IPS-NIHi7 (cell line): ENCODE measurements around the gene UBE2D1.
A peak's percentile ranks its signal among the peaks of the same experiment; 100 is the strongest.

Experiments
- DNase-seq: peaks from one replicate; pipeline ENCODE4 v3.0.0; 2012; ENCODE audit warnings: mixed read lengths; ENCODE audit errors: extremely low spot score

The UBE2D1 gene

DNA sequence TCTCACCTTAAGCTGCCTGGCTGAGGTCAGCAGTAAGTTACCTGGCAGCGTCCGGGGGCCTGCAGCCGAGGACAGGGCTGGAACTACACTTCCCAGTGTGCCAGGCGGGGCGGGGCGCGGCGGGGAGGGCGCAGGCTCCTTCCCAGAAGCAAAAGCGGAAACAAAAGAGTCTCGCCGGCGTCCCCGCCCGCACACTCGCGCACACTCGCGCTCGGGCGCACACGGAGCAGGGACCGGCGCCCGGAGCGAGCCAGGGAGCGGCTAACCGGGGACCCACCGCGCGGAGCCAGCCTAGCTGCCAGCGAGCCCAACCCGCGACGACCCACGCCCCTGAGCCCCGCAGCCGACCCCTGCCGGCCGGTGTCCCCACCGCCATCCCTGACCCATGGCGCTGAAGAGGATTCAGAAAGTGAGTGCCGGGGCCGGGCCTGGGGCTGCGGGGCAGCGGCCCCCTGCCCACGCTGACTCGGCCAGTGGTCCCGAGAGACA is at the start of gene UBE2D1:
UBE2D1 (plus strand) TSS at position 190 of the 489 bp plus-strand sequence; CDS start at position 386, 196 bp downstream.
- peak; percentile 88 for DNase-seq

DNA sequence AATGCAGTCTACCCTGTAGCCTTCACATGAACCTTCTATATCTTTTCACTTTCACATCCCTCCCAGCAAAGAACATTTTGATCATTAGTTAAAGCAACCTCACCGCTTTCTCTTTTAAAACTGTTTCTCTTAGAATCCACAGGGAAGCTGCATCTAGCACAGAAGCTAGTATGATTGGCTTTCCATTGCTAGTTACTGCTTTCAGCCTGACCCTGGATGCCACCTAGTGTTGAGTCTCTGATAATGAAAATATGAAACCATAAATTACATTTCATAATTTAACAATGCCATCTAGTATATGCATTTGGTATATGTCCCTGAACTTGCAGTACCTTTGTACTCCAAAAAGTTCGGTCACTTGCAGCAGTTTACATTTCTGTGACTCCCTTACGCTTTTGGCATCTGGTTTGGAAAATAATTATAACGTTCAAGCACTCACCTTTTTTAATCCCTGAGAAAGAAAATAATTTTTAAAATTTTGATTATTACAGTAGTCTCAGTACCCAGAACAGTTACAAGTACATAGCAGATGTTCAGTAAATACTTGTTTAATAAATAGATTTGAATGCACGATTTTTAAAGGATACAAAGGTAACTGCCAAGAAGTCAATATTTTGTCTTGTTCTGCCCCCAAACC is 43.1 kb upstream of the UBE2D1 start:
- DNase-seq = peak; percentile 19

DNA sequence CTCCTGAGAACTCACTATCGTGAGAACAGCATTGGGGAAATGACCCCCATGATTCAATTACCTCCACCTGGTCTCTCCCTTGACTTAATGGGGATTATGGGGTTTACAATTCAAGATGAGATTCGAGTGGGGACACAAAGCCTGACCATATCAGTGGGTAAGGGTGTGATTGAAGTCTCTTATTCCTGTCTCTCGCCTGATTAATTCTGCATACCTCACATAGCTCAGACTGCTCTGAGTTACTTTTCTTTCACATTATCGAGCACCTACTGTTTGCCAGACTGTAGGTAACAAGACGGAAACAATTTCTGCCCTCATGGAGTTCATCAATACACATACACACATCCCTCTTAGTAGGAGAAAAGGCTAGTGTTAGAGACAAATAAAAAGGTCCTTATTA is 40.8 kb upstream of the UBE2D1 start:
- DNase-seq = no peak

DNA sequence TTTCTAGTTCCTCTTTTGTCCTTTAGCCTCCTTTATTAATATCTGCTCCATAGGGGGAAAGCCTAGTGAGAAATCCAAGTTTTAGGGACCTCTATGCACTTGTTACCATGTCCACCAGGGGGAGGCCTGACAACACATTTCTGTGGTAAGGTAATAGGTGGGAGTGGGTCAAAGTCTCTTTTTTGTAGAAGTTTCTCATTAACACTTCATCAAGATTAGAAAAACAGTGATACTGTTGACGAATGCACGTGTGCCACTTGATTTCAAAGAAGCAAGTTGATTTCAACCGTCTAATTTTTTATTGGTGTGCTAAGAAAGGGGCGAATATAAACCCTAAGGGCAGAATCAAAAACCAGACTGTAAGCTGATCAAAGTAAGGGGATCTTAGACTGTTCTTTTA is 35.2 kb upstream of the UBE2D1 start:
- DNase-seq = peak; percentile 75

DNA sequence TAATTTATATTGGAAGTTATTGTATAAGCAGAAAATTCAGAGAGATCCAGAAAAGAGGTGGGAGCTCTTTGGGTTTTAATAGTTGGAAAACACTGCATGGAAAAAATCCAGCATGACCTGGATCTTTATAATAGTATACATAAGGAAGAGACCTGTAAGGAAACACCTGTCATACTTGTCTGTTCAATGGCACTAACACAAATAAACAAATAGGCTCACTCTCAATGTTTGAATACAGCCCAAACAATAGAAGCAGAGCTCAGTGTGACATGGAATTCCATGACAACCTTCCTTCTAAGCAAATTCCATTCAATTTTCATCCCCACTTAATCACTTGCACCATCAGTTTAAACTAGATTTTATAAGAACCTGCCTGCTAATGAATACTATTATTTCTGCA is 34.1 kb upstream of the UBE2D1 start:
- no peak for DNase-seq

DNA sequence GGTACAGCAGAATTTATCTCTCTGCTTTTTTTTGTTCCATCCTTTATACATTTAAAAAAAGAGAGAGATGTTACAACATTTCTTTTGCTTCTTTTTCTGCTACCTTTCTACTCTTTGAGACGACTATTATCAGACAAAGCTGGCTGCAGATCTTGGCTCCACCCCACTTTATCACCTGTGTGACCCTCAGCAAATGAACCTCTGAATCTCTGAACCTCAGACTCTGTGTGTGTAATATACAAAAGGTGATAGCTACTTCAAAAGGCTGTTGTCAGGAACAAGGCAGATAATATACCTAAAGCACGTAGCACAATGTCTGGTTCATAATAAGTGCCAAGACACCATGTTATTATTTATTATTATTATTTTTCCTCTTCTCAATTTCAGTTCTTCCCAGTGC is 32.6 kb upstream of the UBE2D1 start:
- DNase-seq = no peak

DNA sequence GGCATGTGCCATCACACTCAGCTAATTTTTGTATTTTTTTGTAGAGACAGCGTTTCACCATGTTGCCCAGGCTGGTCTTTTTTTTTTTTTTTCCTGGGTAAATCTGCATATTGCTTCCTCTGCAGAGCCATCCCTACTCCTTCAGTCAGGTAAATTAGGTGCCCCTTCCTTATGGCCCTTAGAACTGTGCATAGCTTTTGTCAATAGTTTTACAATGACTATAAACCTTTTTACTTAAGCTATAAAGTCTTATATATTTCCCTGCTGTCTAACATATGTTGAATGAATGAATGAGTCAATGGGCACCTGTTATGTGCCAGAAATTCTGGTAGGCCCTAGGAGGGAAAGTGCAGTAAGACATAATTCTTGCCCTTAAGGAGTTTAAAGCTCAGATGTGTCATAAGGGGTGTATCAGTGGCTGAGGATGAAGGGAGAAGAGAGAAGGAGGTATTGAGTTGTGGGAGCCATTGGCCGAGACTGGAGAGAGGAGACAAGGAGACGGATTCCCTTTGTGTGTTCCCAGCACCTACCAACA is 30.6 kb upstream of the UBE2D1 start:
- no peak for DNase-seq

DNA sequence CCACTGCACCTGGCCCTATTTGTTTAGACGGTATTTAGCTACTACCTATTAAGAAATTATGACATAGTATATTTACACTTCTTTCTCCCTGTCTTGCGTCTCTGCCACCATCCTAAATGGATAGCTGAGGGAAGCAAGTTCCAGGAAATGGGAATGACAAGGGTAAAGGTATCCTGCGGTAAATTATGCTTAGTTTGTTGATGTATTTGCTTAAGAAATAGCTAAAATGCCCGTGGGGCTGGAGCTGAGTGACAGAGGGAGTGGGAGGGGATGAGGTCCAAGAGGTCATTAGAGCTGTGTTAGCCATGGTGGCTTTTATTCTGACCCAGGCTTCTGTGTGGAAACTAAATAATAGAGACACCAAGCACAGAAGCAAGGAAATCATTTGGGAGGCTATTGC is 29.0 kb upstream of the UBE2D1 start:
- no peak for DNase-seq

DNA sequence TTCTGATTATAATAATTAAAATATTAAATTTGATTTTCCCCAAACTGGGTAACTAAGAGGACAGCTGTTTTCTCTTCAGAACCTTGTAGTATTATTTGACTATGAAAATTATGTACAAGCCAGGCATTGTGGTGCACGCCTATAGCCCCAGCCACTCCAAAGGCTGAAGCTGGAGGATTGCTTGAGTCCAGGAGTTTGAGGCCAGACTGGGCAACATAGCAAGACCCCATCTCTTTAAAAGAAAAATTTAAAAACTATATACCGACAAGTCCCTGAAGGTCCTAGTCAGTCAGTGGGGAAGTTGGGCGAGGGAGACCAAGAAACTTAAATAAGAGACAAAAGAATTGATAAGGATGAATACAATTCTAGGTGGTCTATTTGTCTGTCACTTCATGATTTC is 27.1 kb upstream of the UBE2D1 start:
- no peak for DNase-seq

DNA sequence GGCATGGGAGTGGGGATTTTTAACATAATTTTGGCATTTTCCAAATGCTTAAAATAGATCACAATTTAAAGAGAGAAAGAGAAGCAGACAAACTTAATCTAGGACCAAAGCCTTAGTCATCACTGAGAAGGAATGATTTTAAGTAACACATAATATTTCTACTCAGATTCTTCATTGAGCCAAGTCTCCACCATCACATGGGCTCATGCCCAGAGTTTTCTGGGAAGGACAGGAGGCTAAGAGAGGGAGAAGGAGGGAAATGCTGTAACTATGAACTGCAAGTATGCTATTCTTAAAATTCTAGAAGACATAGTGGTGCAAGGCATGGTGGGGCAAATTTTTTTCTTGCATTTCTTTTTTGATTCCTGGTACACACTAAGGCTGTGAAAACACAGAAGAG is 23.8 kb upstream of the UBE2D1 start:
- no peak for DNase-seq

DNA sequence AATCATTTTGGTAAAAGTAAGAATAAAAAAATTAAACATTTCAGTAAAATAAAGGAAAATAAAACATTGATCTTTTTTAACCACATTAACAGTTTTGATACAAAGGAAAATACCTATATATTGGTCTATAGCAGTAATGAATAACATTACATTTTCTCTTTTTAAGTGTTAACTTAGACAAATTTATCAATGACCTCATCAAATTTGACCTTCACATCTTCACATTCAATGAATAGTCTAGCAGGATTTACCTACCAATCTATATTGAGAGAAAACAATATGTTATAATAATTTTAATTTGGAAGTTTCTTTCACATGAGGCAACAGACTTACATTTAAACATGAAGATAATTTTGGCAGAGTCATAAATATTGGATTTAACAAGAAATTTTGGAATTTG is 17.9 kb upstream of the UBE2D1 start:
- DNase-seq = no peak

DNA sequence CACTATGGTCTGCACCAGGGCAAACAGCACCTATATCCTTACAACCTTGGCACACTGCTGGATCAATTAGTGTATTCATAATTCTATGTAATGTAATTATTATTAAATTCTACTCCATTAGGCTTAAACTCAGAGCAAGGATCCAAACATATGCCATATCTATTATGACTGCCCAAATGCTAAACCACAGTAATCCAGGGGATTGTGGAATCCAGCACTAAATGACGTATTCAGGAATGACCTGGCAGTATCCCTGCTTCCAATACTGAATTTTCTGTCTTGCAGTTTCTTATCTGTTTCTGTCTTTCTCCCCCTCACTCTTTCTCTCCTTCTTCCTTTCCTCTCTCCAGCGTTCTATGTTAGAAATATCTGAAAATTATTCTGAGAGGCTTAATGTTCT is 16.5 kb upstream of the UBE2D1 start:
- no peak for DNase-seq

DNA sequence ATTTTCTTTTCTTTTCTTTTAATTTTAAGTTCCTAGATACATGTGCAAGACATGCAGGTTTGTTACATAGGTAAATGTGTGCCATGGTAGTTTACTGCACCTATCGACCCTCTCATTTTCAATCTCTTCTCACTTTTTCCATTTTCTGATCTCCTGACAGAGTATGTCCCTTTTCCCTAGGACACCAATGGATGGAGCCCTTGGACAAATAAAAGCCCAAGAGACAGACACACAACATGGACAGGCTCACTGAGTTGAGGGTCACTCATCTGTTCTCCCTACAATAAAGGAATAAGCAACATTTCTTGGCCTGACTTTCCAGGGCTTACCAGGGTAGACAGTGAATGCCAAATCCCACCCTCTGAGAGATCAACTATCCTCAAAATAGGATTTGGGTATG is 15.2 kb upstream of the UBE2D1 start:
- no peak for DNase-seq

DNA sequence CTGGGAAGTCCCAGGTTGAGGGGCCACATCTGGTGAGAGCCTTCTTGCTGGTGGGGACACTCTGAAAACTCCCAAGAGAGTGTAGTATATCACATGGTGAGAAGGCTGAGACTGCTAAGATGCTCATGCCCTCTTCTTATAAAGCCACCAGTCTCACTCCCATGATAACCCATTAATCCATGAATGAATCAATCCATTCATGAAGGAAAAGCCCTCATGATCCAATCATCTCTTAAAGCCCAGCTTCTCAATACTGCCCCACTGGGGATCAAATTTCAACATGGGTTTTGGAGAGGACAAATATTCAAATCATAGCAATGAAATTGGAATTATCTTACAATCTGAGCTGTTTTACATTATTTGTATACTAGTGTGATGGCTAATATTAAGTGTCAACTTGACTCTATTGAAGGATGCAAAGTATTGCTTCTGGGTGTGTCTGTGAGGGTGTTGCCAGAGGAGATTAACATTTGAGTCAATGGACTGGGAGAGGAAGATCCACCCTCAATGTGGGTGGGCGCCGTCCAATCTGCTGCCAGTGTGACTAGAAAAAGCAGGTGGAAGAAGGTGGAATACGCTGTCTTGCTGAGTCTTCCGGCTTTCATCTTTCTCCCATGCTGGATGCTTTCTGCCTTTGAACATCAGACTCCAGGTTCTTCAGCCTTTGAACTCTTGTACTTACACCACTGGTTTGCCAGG is 14.3 kb upstream of the UBE2D1 start:
- DNase-seq = no peak

DNA sequence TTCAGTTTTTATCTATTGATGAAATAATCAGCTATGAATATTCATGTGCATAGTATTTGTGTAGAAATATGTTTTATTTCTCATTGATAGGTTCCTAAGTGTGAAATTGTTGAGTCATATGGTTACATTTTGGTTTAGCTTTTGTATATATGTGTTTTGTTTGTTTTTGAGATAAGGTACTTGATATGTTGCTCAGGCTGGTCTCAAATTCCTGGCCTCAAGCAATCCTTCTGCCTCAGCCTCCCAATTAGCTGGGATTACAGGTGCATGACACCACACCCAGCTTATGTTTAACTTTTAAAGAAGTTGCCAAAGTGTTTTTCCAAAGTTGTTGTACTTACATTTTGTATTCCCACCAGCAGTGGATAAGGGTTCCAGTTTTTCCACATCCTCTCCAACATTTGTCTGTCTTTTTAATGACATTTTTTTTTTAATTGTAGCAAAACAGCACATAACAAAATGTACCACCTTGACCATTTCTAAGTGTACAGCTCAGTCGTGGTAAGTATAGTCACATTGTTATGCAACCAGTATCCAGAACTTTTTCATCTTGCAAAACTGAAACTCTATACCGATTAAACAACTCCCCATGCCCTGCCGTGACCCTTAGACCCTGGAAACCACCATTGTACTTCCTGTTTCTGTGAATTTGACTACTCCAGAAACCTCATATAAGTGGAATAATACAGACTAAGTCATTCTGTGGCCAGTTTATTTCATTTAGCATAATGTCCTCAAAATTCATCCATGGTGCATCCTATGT is 12.6 kb upstream of the UBE2D1 start:
- DNase-seq = no peak

DNA sequence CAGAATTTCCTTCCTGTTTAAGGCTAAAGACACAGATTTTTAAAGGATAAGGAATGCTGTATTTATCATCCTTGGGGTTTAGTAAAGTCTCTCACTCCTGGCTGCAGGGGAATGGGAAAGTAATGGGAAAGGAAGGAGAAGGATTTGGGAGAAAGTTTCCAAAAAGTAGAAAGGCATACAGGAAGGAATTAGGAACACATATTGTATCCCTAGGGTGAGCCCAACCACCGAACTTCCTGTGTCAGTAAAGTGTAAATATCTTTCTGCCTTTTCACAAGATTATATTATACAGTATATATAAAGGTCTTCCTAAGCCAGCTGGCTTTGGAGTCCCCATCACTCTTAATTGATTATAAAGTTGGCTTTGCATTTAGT is 12.0 kb upstream of the UBE2D1 start:
- no peak for DNase-seq

DNA sequence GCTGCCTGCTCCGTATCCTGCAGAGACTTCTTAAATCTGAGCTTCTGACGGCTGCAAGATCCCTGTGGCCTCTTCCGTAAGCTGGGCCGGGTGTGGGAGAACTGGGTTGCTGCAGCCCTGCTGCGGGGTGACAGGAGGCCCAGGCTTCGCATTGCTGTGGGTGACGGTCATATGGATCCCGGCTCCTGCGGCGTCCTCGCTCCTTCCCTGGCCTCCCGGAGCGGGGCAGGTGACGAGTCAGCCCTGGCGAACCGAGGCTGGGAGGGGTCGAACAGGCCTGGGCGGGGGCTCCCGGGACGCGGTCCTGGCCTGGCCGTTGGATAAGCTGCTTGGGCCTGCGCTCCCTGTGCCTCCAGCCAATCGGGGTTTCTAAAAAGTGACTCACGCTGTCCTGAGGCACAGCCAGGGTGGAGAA is 7.8 kb upstream of the UBE2D1 start:
- DNase-seq = peak; percentile 67

DNA sequence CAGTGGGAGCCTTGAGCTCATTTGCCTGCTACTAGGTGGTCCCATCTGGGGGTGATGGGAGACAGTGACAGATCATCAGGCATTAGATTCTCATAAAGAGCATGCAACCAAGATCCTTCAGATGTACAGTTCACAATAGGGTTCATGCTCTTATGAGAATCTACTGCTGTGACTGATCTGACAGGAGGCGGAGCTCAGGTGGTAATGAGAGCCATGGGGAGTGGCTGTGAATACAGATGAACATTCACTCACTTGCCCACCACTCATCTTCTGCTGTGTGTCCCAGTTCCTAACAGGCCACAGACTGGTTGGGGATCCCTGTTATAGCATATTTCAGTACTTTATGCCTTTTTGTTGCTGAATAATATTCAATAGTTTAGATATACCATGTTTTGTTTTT is 6.6 kb upstream of the UBE2D1 start:
- DNase-seq = no peak

DNA sequence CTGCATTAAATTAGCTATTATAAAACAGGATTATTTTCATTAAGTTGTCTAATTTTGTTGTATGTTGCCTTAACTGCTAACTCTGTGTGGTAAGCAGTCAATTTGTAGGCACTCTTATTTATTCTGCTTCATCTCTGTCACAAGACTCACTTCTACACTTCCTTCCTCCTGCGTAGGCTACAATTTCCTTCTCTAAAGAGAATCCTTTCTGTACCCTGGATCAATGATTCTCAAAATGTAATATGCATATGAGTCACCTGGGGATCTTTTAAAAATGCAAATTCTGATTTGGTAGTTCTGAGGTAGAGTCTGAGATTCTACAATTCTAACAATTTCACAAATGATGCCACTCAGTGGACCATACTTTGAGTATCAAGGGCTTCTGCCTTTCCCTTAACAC is 4.4 kb upstream of the UBE2D1 start:
- DNase-seq = no peak

DNA sequence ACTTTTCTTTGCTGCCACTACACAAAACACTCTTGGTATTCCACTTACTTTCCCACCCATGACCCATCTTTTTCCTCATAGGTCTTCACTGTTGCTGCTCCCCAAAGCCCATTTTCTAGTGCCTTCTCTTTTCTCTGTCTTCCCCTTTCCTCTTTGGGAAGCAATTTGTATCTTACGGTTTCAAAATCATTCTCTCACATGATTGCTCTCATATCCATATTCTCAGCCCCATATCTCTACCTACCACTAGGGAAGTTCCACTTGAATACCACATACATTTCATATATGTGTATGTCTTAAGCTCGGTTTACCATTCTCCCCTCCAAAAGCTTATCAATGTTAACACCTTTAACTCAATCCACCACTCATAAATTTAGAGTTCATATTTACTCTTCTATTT is 3.2 kb upstream of the UBE2D1 start:
- no peak for DNase-seq

DNA sequence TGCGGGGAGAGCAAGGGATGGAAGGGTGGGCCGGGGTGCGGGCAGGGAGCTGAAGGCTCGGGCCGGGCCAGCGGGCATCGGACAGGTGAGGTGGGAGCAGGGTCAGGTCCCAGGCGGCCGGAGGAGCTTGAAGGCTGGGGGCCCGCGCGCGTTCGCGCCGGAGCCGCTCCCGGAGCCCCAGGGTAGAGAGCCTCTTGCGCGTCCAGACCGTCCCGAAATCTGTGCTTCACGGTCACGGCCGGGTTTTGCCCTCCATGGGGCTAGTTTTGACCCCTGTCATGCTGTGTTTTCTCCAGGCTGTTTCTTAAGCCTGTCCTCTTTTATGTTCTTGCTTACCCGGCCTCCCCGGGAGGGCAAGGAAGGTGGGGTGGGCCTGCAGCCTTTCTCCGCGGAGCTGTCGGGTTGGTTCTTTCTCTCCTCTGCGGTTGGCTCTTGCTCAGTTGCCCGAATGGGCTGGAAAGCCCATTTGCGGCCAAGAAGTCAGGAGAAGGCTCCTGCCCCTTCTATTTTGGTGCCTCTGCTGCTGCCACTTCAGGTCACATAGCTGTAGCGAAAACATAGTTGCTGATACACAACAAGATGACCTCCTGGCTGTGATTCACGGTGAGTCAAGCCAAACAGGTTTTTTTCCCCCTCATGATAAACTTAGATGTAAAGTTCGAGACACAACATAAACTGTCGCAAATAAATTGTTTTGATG is 650 bp downstream of the UBE2D1 start:
- DNase-seq = peak; percentile 53

DNA sequence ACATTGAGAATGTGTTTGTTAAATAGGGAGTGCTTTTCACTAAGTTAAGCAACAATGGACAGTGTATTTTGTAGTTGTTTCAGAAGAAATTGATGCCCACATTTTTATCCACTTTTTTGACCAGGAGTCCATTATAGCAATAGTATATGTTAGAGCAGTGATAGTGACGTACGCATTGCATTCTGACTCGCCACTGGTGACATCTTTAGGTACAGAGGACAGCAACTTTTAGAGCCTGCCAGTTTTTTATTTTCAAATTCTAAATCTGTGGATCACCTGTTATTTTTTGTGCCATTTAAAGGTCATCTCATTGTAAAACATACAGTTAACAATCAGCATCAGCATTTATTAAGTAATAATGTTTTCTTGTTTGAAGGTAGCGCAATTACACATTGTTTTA is 1.4 kb downstream of the UBE2D1 start:
- DNase-seq = no peak
